GM18508 (cell line): ENCODE measurements around the gene KCNG4.

Source experiments
- ATAC-seq: cut with Tn5 transposase; IDR thresholded peaks from one replicate; pipeline ENCODE4 v1.9.1; 2021; ENCODE audit warnings: moderate number of reproducible peaks; ENCODE audit not compliant: insufficient read depth, unreplicated experiment

KCNG4 gene

DNA sequence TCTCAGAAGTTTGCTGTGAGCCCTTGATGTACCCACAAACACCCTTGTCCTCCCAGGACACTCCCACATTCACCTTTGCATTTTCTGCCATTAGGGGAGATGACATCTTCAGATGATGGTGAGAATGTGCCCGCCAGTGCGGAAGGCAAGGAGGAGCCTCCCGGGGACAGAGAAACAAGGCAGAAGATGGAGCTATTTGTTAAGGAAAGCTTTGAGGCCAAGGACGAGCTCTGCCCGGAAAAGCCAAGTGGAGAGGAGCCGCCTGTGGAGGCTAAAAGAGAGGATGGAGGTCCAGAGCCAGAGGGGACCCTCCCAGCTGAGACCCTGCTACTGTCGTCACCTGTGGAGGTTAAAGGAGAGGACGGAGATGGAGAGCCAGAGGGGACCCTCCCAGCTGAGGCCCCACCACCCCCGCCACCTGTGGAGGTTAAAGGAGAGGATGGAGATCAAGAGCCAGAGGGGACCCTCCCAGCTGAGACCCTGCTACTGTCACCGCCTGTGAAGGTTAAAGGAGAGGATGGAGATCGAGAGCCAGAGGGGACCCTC lies 70.0 kb downstream of the KCNG4 start:
- ATAC-seq: no peak
